Thyroid gland (tissue), 4 donors: ENCODE results near the gene UCHL1.

Experiments
- CTCF ChIP-seq, 6 experiments: fragments of 200-600 bp in 3 of 6; fragments of 450-650 bp in 3 of 6; sonication (generic) in 3 of 6; IDR thresholded peaks; one replicate each; pipeline ENCODE4 v1.5.1; 2016 to 2019; ENCODE audit warnings: antibody characterized with exemption in 6 of 6, mild to moderate bottlenecking in 2 of 6, inconsistent platforms in 1 of 6, moderate library complexity in 1 of 6
- POLR2A ChIP-seq, 2 donors: fragments of 450-650 bp; IDR thresholded peaks; one replicate each; pipeline ENCODE4 v1.6.1; 2017; ENCODE audit warnings: antibody characterized with exemption in 2 of 2, mild to moderate bottlenecking in 2 of 2, moderate library complexity in 1 of 2

- TF ChIP-seq CTCF (IDR thresholded peaks at IDR 0.05) (no peak), POLR2A (IDR thresholded peaks at IDR 0.05) (no peak)
Measured at GRCh38 chr4:41215155-41215554, 41.6 kb upstream of the UCHL1 start.
